Measurements from ENCODE around the gene NUCKS1.

DNA sequence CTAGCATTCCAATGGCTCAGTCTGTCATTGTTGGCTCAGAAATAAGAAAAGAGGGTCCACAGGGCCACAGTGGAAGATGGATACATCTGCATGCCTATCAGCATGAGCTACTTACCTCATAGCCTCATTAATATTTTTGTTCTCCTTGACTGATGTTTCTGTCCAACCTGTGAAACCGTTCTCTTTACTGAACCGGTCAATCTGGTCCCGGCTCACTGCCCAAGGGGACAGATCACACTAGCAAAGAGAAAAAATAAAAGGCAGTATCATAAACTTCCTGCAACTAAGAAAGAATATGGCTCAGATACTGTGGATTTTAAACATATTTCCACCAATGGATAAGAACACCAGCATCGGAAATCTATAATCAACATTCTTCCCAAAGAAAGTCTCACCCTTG lies 20.6 kb upstream of the NUCKS1 start:
- TF ChIP-seq, protein P1, sequence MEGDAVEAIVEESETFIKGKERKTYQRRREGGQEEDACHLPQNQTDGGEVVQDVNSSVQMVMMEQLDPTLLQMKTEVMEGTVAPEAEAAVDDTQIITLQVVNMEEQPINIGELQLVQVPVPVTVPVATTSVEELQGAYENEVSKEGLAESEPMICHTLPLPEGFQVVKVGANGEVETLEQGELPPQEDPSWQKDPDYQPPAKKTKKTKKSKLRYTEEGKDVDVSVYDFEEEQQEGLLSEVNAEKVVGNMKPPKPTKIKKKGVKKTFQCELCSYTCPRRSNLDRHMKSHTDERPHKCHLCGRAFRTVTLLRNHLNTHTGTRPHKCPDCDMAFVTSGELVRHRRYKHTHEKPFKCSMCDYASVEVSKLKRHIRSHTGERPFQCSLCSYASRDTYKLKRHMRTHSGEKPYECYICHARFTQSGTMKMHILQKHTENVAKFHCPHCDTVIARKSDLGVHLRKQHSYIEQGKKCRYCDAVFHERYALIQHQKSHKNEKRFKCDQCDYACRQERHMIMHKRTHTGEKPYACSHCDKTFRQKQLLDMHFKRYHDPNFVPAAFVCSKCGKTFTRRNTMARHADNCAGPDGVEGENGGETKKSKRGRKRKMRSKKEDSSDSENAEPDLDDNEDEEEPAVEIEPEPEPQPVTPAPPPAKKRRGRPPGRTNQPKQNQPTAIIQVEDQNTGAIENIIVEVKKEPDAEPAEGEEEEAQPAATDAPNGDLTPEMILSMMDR (conservative IDR thresholded peaks at IDR 0.05 in 1 of 2, IDR thresholded peaks at IDR 0.05 in 1 of 2; ENCODE audit: extremely low read depth in 1 of 2, insufficient read depth in 1 of 2, low read depth in 1 of 2, low read length in 2 of 2): no peak
- TF ChIP-seq EZH2 (IDR thresholded peaks at IDR 0.05; ENCODE audit: borderline replicate concordance, low read length): no peak
